SK-N-SH (cell line): ENCODE measurements around the gene AMZ1. TPM values are rescaled to one million over a fixed set of nuclear protein-coding genes. Genes with fewer than 3 reads are reported as not detected.

Experiments used
- CTCF ChIA-PET: fragments of 300-600, 350-600 bp; formaldehyde crosslinking; extraction: SDS; loops from one replicate; lab custom pipeline; 2021; lab: Yijun Ruan, JAX
- POLR2A ChIA-PET: fragments of 350-600 bp; sonication (Branson Sonifier 250); formaldehyde crosslinking; extraction: SDS; loops from one replicate; lab custom pipeline; 2020; ENCODE audit warnings: antibody characterized with exemption, inconsistent platforms; lab: Yijun Ruan, JAX
- DNase-seq: peaks from one replicate; pipeline ENCODE4 v3.0.0; 2012
- H2AFZ ChIP-seq: fragments of 200-600 bp; sonication (generic); 2 replicates; pipeline ENCODE4 v1.8.1; 2016; ENCODE audit warnings: antibody characterized with exemption, mild to moderate bottlenecking, low read depth
- H3F3A ChIP-seq: fragments of 200-600 bp; sonication (generic); replicated peaks from 2 replicates; pipeline ENCODE3; 2016; ENCODE audit warnings: antibody characterized with exemption, mild to moderate bottlenecking; ENCODE audit not compliant: insufficient read depth
- H3K27ac ChIP-seq, 2 experiments: fragments of 200-500 bp in 1 of 2; fragments of 200-600 bp in 1 of 2; sonication (Bioruptor generic) in 1 of 2; sonication (generic), shearing (Covaris generic) in 1 of 2; 2 replicates each; pipeline versions ENCODE4 v1.5.1 to v1.6.1; 2014 to 2016; ENCODE audit warnings: low read depth in 2 of 2, inconsistent platforms in 1 of 2, low read length in 1 of 2, mild to moderate bottlenecking in 1 of 2, mixed read lengths in 1 of 2
- H3K27me3 ChIP-seq: fragments of 200-600 bp; sonication (generic), shearing (Covaris generic); 2 replicates; pipeline ENCODE4 v1.6.1; 2016; ENCODE audit warnings: mixed run types; ENCODE audit not compliant: insufficient read depth
- H3K36me3 ChIP-seq, 2 experiments: fragments of 200-500 bp in 1 of 2; fragments of 200-600 bp in 1 of 2; sonication (Bioruptor generic) in 1 of 2; sonication (generic) in 1 of 2; replicated peaks in 1 of 2; 2 replicates each; pipeline versions ENCODE3 to v1.5.1; 2014 to 2016; ENCODE audit warnings: low read length in 1 of 2, mild to moderate bottlenecking in 1 of 2; ENCODE audit not compliant: insufficient read depth in 2 of 2, control insufficient read depth in 1 of 2
- H3K4me1 ChIP-seq, 2 experiments: fragments of 200-500 bp in 1 of 2; fragments of 200-600 bp in 1 of 2; sonication (Bioruptor generic) in 1 of 2; sonication (generic), shearing (Covaris generic) in 1 of 2; 2 replicates each; pipeline versions ENCODE4 v1.5.1 to v1.6.1; 2014 to 2016; ENCODE audit warnings: low read depth in 1 of 2, low read length in 1 of 2, mixed run types in 1 of 2; ENCODE audit not compliant: insufficient read depth in 2 of 2, control insufficient read depth in 1 of 2
- H3K4me2 ChIP-seq: fragments of 200-600 bp; sonication (generic), shearing (Covaris generic); 2 replicates; pipeline ENCODE4 v1.6.1; 2017; ENCODE audit warnings: mixed run types
- H3K4me3 ChIP-seq, 2 experiments: fragments of 200-500 bp in 1 of 2; fragments of 200-600 bp in 1 of 2; sonication (Bioruptor generic) in 1 of 2; sonication (generic), shearing (Covaris generic) in 1 of 2; 2 replicates each; pipeline versions ENCODE4 v1.5.1 to v1.8.1; 2014 to 2016; ENCODE audit warnings: low read depth in 2 of 2, inconsistent platforms in 1 of 2, low read length in 1 of 2, mild to moderate bottlenecking in 1 of 2, mixed read lengths in 1 of 2, moderate library complexity in 1 of 2
- H3K79me2 ChIP-seq: fragments of 200-600 bp; sonication (generic); 2 replicates; pipeline ENCODE4 v1.8.1; 2017; ENCODE audit warnings: mild to moderate bottlenecking; ENCODE audit not compliant: insufficient read depth
- H3K9ac ChIP-seq: fragments of 200-600 bp; sonication (generic); 2 replicates; pipeline ENCODE4 v1.6.1; 2017; ENCODE audit warnings: mixed run types
- H3K9me2 ChIP-seq: fragments of 200-600 bp; sonication (generic); 2 replicates; pipeline ENCODE4 v1.6.1; 2017; ENCODE audit warnings: mixed run types
- H3K9me3 ChIP-seq: fragments of 200-600 bp; sonication (generic); 2 replicates; pipeline ENCODE4 v1.6.1; 2017; ENCODE audit warnings: mixed run types, mild to moderate bottlenecking, moderate library complexity
- H4K20me1 ChIP-seq: fragments of 200-600 bp; sonication (generic); 2 replicates; pipeline ENCODE4 v1.6.1; 2017; ENCODE audit warnings: mild to moderate bottlenecking, mixed run types; ENCODE audit not compliant: insufficient read depth
- CHD2 ChIP-seq: fragments of 150-350 bp; IDR thresholded peaks from 2 replicates; pipeline ENCODE4 v1.6.1; 2018; ENCODE audit warnings: low read length; ENCODE audit not compliant: partially characterized antibody
- CTCF ChIP-seq: fragments of 200-600 bp; sonication (generic); IDR thresholded peaks from 2 replicates; pipeline ENCODE4 v1.6.1; 2017; ENCODE audit warnings: antibody characterized with exemption, mild to moderate bottlenecking, moderate library complexity
- ELF1 ChIP-seq: IDR thresholded peaks from 2 replicates; pipeline ENCODE4 v1.4.0; 2012
- GABPA ChIP-seq: IDR thresholded peaks from 2 replicates; pipeline ENCODE4 v1.4.0; 2012; ENCODE audit warnings: low read depth, mild to moderate bottlenecking
- GATA2 ChIP-seq: sonication (generic); formaldehyde crosslinking; IDR thresholded peaks from 2 replicates; pipeline ENCODE4 v1.5.0; 2020; ENCODE audit warnings: mild to moderate bottlenecking, missing genetic modification reagents
- JUND ChIP-seq: IDR thresholded peaks from 2 replicates; pipeline ENCODE4 v1.4.0; 2012
- MXI1 ChIP-seq: IDR thresholded peaks from 2 replicates; pipeline ENCODE4 v1.6.1; 2012; ENCODE audit warnings: mild to moderate bottlenecking, low read depth, low read length, improper control_type of control experiment
- NFIC ChIP-seq: IDR thresholded peaks from 2 replicates; pipeline ENCODE4 v1.4.0; 2012; ENCODE audit warnings: borderline replicate concordance
- NRF1 ChIP-seq: IDR thresholded peaks from 2 replicates; pipeline ENCODE4 v1.6.1; 2012; ENCODE audit warnings: low read depth, mild to moderate bottlenecking, low read length
- RAD21 ChIP-seq: IDR thresholded peaks from 2 replicates; pipeline ENCODE4 v1.6.1; 2012; ENCODE audit warnings: mild to moderate bottlenecking, low read length
- RCOR1 ChIP-seq: fragments of 150-350 bp; IDR thresholded peaks from 2 replicates; pipeline ENCODE4 v1.6.1; 2017; ENCODE audit warnings: antibody characterized with exemption, low read length
- REST ChIP-seq: IDR thresholded peaks from 2 replicates; pipeline ENCODE4 v1.6.1; 2012; ENCODE audit warnings: mild to moderate bottlenecking, low read depth, low read length, moderate library complexity
- SIN3A ChIP-seq: IDR thresholded peaks from 2 replicates; pipeline ENCODE4 v1.6.1; 2012; ENCODE audit warnings: low read depth, mild to moderate bottlenecking, low read length, moderate library complexity, borderline replicate concordance
- TAF1 ChIP-seq: IDR thresholded peaks from 2 replicates; pipeline ENCODE4 v1.6.1; 2012; ENCODE audit warnings: low read depth, mild to moderate bottlenecking, low read length, moderate library complexity, borderline replicate concordance
- YY1 ChIP-seq: IDR thresholded peaks from 2 replicates; pipeline ENCODE4 v1.4.0; 2012; ENCODE audit warnings: low read depth, mild to moderate bottlenecking
- ZBTB33 ChIP-seq: IDR thresholded peaks from 2 replicates; pipeline ENCODE4 v1.4.0; 2012; ENCODE audit warnings: low read depth, borderline replicate concordance
- WGBS: methylation state at CpG from one replicate; pipeline ENCODE4 v1.1.6; 2017; ENCODE audit warnings: low lambda C conversion rate; 5-methylcytosine and 5-hydroxymethylcytosine counted together
- polyA plus RNA-seq, 3 experiments: library from polyadenylated mRNA; depleted of rRNA; stranded (reverse); fragments of >200 nt; gene quantifications; 2 replicates each; pipeline ENCODE4 v1.2.3, GENCODE V29; 2012

Gene AMZ1
- polyA plus RNA-seq, 1 of the 3 experiments (the other 2 are of a cell fraction), result 0.15 TPM

GRCh38 chr7:2649991-2650390, 38.0 kb upstream of the AMZ1 start:
- Histone ChIP-seq H4K20me1 (peaks cover 49% of the 10 kb centered on the region), H2AFZ (no peak overlapping the region), H3K4me2 (no peak overlapping the region), H3K9me2 (no peaks in the 10 kb centered on the region), H3K36me3 (peaks cover 28 to 54% of the 10 kb centered on the region in 2 experiments), H3K27ac (no peak overlapping the region; a peak in 1 of 4 replicates), H3K4me3 (no peak overlapping the region), H3K9ac (no peak overlapping the region), H3K4me1 (peaks cover 7 to 36% of the 10 kb centered on the region in 2 experiments), H3F3A (peaks cover 6% of the 10 kb centered on the region), H3K27me3 (no peaks in the 10 kb centered on the region), H3K79me2 (peaks cover 34% of the 10 kb centered on the region), H3K9me3 (no peaks in the 10 kb centered on the region)
- ChIA-PET POLR2A (no interaction called here), CTCF (interaction anchor here (0.8 to 4.6 kb wide), 5 partner anchors 11 to 198 kb away, joined by 3 to 28 read pairs (median 5); no protein-coding TSS in a partner anchor)
- 97% methylated on average over 11 of the region's 11 CpGs for WGBS
- TF ChIP-seq GABPA (no peak), CTCF (no peak)
- DNase-seq, result no peak

GRCh38 chr7:2650451-2650850, 37.6 kb upstream of the AMZ1 start:
- TF ChIP-seq NRF1, result no peak
- TF ChIP-seq ZBTB33, result no peak
- TF ChIP-seq ELF1, result no peak
- no peak for TF ChIP-seq RAD21
- no peak for TF ChIP-seq JUND
- TF ChIP-seq SIN3A, result no peak
- TF ChIP-seq CTCF, result no peak
- no peak for TF ChIP-seq YY1
- TF ChIP-seq REST, result no peak
- TF ChIP-seq MXI1, result no peak
- no peak for TF ChIP-seq CHD2
- no peak for TF ChIP-seq GATA2 (CRISPR knock-in tag)
- TF ChIP-seq TAF1, result no peak
- no peak for TF ChIP-seq RCOR1
- no peak for TF ChIP-seq NFIC
- Histone ChIP-seq H4K20me1 (peaks cover 44% of the 10 kb centered on the region), H3F3A (peaks cover 6% of the 10 kb centered on the region), H3K9me3 (no peaks in the 10 kb centered on the region), H3K27me3 (no peaks in the 10 kb centered on the region), H3K4me1 (peaks cover 3 to 32% of the 10 kb centered on the region in 2 experiments), H3K9me2 (no peaks in the 10 kb centered on the region), H3K9ac (no peak overlapping the region), H2AFZ (no peak overlapping the region), H3K36me3 (peaks cover 29 to 57% of the 10 kb centered on the region in 2 experiments), H3K79me2 (peaks cover 30% of the 10 kb centered on the region), H3K4me3 (no peak overlapping the region), H3K4me2 (no peak overlapping the region), H3K27ac (no peak overlapping the region)
- 78% methylated on average over 8 of the region's 8 CpGs for WGBS
- ChIA-PET POLR2A (interaction anchor here (1.2 kb wide), 1 partner anchor 18 kb away, joined by 3 read pairs; no protein-coding TSS in a partner anchor), CTCF (interaction anchor here (0.8 to 4.6 kb wide), 5 partner anchors 11 to 198 kb away, joined by 3 to 28 read pairs (median 5); no protein-coding TSS in a partner anchor)
- DNase-seq, result no peak
